Measurements from ENCODE around the gene USP32. TPM values are rescaled to one million over a fixed set of nuclear protein-coding genes. Genes with fewer than 3 reads are reported as not detected.

Gene USP32
- total and polyA plus RNA-seq, 4 donors = 11.6 to 103 (median 42.9) TPM

DNA sequence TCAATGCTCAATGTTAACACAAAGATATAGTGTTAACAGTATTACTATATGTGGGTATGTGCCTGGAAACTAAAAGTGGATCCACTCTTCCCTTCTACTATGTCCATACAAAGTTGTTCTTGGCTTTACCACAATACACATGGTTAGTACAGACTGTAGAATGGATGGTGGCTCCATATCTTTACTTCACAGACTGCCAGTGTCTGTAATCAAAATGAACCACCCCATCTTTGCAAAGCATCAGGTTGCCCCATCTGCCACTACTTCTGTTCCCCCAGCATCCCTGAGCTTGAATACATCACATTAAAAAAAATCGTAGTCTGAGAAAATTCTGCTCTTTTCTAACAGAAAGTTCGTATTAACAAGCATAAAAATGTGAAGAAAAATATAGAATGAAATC is 30.0 kb downstream of the USP32 start:
- Histone ChIP-seq H3K4me3 (ENCODE audit: low read depth in 1 of 3, low read length in 3 of 3) (no peak overlapping the region), H3K9ac (ENCODE audit: low read depth in 1 of 2, low read length in 2 of 2) (no peak overlapping the region), H3K4me1 (ENCODE audit: control insufficient read depth in 4 of 4, insufficient read depth in 4 of 4, low read length in 3 of 4) (peaks cover 0 to 4% (median 1%) of the 10 kb centered on the region in 4 donors), H3K9me3 (ENCODE audit: control insufficient read depth in 4 of 4, low read length in 3 of 4) (no peaks in the 10 kb centered on the region), H3K27me3 (ENCODE audit: control insufficient read depth in 4 of 4, insufficient read depth in 4 of 4, low read length in 3 of 4) (no peaks in the 10 kb centered on the region), H3K27ac (ENCODE audit: low read depth in 1 of 2, low read length in 2 of 2) (no peak overlapping the region), H3K36me3 (ENCODE audit: control insufficient read depth in 4 of 4, insufficient read depth in 3 of 4, low read depth in 1 of 4, low read length in 3 of 4) (no peaks in the 10 kb centered on the region)
- TF ChIP-seq YY1 (IDR thresholded peaks at IDR 0.05) = no peak
- TF ChIP-seq, protein P1, sequence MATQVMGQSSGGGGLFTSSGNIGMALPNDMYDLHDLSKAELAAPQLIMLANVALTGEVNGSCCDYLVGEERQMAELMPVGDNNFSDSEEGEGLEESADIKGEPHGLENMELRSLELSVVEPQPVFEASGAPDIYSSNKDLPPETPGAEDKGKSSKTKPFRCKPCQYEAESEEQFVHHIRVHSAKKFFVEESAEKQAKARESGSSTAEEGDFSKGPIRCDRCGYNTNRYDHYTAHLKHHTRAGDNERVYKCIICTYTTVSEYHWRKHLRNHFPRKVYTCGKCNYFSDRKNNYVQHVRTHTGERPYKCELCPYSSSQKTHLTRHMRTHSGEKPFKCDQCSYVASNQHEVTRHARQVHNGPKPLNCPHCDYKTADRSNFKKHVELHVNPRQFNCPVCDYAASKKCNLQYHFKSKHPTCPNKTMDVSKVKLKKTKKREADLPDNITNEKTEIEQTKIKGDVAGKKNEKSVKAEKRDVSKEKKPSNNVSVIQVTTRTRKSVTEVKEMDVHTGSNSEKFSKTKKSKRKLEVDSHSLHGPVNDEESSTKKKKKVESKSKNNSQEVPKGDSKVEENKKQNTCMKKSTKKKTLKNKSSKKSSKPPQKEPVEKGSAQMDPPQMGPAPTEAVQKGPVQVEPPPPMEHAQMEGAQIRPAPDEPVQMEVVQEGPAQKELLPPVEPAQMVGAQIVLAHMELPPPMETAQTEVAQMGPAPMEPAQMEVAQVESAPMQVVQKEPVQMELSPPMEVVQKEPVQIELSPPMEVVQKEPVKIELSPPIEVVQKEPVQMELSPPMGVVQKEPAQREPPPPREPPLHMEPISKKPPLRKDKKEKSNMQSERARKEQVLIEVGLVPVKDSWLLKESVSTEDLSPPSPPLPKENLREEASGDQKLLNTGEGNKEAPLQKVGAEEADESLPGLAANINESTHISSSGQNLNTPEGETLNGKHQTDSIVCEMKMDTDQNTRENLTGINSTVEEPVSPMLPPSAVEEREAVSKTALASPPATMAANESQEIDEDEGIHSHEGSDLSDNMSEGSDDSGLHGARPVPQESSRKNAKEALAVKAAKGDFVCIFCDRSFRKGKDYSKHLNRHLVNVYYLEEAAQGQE (IDR thresholded peaks at IDR 0.05) = no peak
- TF ChIP-seq, protein P2, sequence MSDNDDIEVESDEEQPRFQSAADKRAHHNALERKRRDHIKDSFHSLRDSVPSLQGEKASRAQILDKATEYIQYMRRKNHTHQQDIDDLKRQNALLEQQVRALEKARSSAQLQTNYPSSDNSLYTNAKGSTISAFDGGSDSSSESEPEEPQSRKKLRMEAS (IDR thresholded peaks at IDR 0.05) = no peak
- TF ChIP-seq, protein P3, sequence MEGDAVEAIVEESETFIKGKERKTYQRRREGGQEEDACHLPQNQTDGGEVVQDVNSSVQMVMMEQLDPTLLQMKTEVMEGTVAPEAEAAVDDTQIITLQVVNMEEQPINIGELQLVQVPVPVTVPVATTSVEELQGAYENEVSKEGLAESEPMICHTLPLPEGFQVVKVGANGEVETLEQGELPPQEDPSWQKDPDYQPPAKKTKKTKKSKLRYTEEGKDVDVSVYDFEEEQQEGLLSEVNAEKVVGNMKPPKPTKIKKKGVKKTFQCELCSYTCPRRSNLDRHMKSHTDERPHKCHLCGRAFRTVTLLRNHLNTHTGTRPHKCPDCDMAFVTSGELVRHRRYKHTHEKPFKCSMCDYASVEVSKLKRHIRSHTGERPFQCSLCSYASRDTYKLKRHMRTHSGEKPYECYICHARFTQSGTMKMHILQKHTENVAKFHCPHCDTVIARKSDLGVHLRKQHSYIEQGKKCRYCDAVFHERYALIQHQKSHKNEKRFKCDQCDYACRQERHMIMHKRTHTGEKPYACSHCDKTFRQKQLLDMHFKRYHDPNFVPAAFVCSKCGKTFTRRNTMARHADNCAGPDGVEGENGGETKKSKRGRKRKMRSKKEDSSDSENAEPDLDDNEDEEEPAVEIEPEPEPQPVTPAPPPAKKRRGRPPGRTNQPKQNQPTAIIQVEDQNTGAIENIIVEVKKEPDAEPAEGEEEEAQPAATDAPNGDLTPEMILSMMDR (IDR thresholded peaks at IDR 0.05; ENCODE audit: low read depth, low read length, missing input control) = no peak
- no peak for TF ChIP-seq JUND (IDR thresholded peaks at IDR 0.05)
- DNase-seq (ENCODE audit: low spot score) = no peak
- 96% methylated on average over 2 of the region's 2 CpGs for WGBS

DNA sequence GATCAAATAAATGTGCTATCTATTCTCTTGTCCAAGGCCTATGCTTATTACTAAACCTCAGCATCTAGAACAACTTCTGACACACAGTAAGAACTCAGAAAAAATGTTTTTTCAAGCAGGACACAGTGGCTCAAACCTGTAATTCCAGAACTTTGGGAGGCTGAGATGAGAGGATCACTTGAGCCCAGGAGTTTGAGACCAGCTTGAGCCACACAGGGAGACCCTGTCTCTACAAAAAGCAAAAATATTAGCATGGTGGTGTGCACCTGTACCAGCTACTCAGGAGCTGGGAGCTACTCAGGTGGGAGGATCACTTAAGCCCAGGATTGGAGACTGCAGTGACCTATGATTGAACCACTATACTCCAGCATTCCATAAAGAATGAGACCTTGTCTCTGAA is 32.5 kb downstream of the USP32 start:
- DNase-seq (ENCODE audit: low spot score) = no peak
- no peak overlapping the region for H3K9ac ChIP-seq (ENCODE audit: low read depth in 1 of 2, low read length in 2 of 2)
- peaks cover 7 to 27% (median 19%) of the 10 kb centered on the region in 4 donors for H3K4me1 ChIP-seq (ENCODE audit: control insufficient read depth in 4 of 4, insufficient read depth in 4 of 4, low read length in 3 of 4)
- H3K9me3 ChIP-seq (ENCODE audit: control insufficient read depth in 4 of 4, low read length in 3 of 4) = no peaks in the 10 kb centered on the region
- H3K27ac ChIP-seq (ENCODE audit: low read depth in 1 of 2, low read length in 2 of 2) = no peak overlapping the region
- no peak overlapping the region for H3K4me3 ChIP-seq (ENCODE audit: low read depth in 1 of 3, low read length in 3 of 3)
- no peak for TF ChIP-seq HNF4A (conservative IDR thresholded peaks at IDR 0.05)
- TF ChIP-seq JUND (IDR thresholded peaks at IDR 0.05) = no peak
- no peak for TF ChIP-seq RXRA (IDR thresholded peaks at IDR 0.05)
- no peak for TF ChIP-seq EGR1 (IDR thresholded peaks at IDR 0.05; ENCODE audit: low read depth in 2 of 2)
- TF ChIP-seq, protein P1 (IDR thresholded peaks at IDR 0.05) = no peak
- TF ChIP-seq FOXA2 (IDR thresholded peaks at IDR 0.05) = no peak
- TF ChIP-seq TAF1 (conservative IDR thresholded peaks at IDR 0.05) = no peak
- no peak for TF ChIP-seq HNF4G (IDR thresholded peaks at IDR 0.05)
- TF ChIP-seq GABPA (IDR thresholded peaks at IDR 0.05 in 1 of 2, conservative IDR thresholded peaks at IDR 0.05 in 1 of 2) = no peak
- TF ChIP-seq YY1 (IDR thresholded peaks at IDR 0.05) = no peak
- TF ChIP-seq, protein P3 (IDR thresholded peaks at IDR 0.05; ENCODE audit: low read depth, low read length, missing input control) = no peak
- no peak for TF ChIP-seq FOXA1 (IDR thresholded peaks at IDR 0.05)
- TF ChIP-seq, protein P2 (IDR thresholded peaks at IDR 0.05) = no peak
- no peak for TF ChIP-seq NR2F2 (IDR thresholded peaks at IDR 0.05)
- TF ChIP-seq, protein P4, sequence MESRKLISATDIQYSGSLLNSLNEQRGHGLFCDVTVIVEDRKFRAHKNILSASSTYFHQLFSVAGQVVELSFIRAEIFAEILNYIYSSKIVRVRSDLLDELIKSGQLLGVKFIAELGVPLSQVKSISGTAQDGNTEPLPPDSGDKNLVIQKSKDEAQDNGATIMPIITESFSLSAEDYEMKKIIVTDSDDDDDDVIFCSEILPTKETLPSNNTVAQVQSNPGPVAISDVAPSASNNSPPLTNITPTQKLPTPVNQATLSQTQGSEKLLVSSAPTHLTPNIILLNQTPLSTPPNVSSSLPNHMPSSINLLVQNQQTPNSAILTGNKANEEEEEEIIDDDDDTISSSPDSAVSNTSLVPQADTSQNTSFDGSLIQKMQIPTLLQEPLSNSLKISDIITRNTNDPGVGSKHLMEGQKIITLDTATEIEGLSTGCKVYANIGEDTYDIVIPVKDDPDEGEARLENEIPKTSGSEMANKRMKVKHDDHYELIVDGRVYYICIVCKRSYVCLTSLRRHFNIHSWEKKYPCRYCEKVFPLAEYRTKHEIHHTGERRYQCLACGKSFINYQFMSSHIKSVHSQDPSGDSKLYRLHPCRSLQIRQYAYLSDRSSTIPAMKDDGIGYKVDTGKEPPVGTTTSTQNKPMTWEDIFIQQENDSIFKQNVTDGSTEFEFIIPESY (IDR thresholded peaks at IDR 0.05) = no peak
- no peak for TF ChIP-seq SP1 (IDR thresholded peaks at IDR 0.05)
- H3K27me3 ChIP-seq (ENCODE audit: control insufficient read depth in 4 of 4, insufficient read depth in 4 of 4, low read length in 3 of 4) = no peaks in the 10 kb centered on the region
- no peaks in the 10 kb centered on the region for H3K36me3 ChIP-seq (ENCODE audit: control insufficient read depth in 4 of 4, insufficient read depth in 3 of 4, low read depth in 1 of 4, low read length in 3 of 4)
